GM12864 (cell line): ENCODE data around the gene RASAL2.

ENCODE experiments used
- DNase-seq: peaks from one replicate; pipeline ENCODE4 v3.0.0-alpha.2; 2011; ENCODE audit warnings: low read depth
- H3K4me3 ChIP-seq: 2 replicates; pipeline ENCODE4 v1.5.1; 2011; ENCODE audit warnings: mild to moderate bottlenecking, low read depth, low read length, control low read depth
- CTCF ChIP-seq: IDR thresholded peaks from 2 replicates; pipeline ENCODE4 v1.5.1; 2011; ENCODE audit warnings: low read depth, mild to moderate bottlenecking, moderate library complexity, low read length, control low read depth, inconsistent platforms; ENCODE audit errors: missing control alignments

The RASAL2 gene

GRCh38 chr1:178126741-178127185 lies 32.9 kb downstream of the RASAL2 start:
- TF ChIP-seq CTCF, result no peak
- H3K4me3 ChIP-seq, result no peak overlapping the region
- no peak for DNase-seq

GRCh38 chr1:178127482-178128191 lies 33.7 kb downstream of the RASAL2 start:
- TF ChIP-seq CTCF, result no peak
- no peak for DNase-seq
- no peak overlapping the region for H3K4me3 ChIP-seq

GRCh38 chr1:178133239-178133989 lies 39.5 kb downstream of the RASAL2 start:
- DNase-seq, result no peak
- H3K4me3 ChIP-seq, result no peak overlapping the region
- no peak for TF ChIP-seq CTCF

GRCh38 chr1:178134061-178134460 lies 40.2 kb downstream of the RASAL2 start:
- DNase-seq, result no peak
- no peak overlapping the region for H3K4me3 ChIP-seq
- TF ChIP-seq CTCF, result no peak

GRCh38 chr1:178137238-178137637 lies 43.3 kb downstream of the RASAL2 start:
- no peak for TF ChIP-seq CTCF
- DNase-seq, result no peak
- H3K4me3 ChIP-seq, result no peak overlapping the region

GRCh38 chr1:178142806-178143205 lies 48.9 kb downstream of the RASAL2 start:
- H3K4me3 ChIP-seq, result no peak overlapping the region
- no peak for TF ChIP-seq CTCF
- DNase-seq, result no peak
